Mesendoderm (in vitro differentiated cells): ENCODE data around the gene SLC1A5.

Source experiments
- DNase-seq: peaks from one replicate; pipeline ENCODE4 v3.0.0; 2013
- H2AK5ac ChIP-seq: 2 replicates; pipeline ENCODE4 v1.6.1; 2013; ENCODE audit warnings: low read length, inconsistent platforms
- H2BK120ac ChIP-seq: 2 replicates; pipeline ENCODE4 v1.6.1; 2013; ENCODE audit warnings: low read depth, mild to moderate bottlenecking, low read length, moderate library complexity, mixed read lengths
- H2BK15ac ChIP-seq: replicated peaks from 2 replicates; pipeline ENCODE4 v1.6.1; 2013; ENCODE audit warnings: low read depth, mild to moderate bottlenecking, moderate library complexity
- H2BK5ac ChIP-seq: 2 replicates; pipeline ENCODE4 v1.6.1; 2013; ENCODE audit warnings: low read length, inconsistent platforms
- H3K18ac ChIP-seq: 2 replicates; pipeline ENCODE4 v1.6.1; 2013; ENCODE audit warnings: mild to moderate bottlenecking, low read length, mixed read lengths
- H3K23ac ChIP-seq: one replicate; pipeline ENCODE4 v1.6.1; 2013; ENCODE audit warnings: low read length
- H3K27ac ChIP-seq: 2 replicates; pipeline ENCODE4 v1.5.1; 2013; ENCODE audit warnings: low read depth, mild to moderate bottlenecking, inconsistent platforms, low read length, moderate library complexity
- H3K27me3 ChIP-seq: 2 replicates; pipeline ENCODE4 v1.6.1; 2013; ENCODE audit warnings: low read length, control low read depth, mild to moderate bottlenecking, inconsistent platforms; ENCODE audit not compliant: insufficient read depth, poor library complexity
- H3K36me3 ChIP-seq: 2 replicates; pipeline ENCODE4 v1.6.1; 2013; ENCODE audit warnings: low read length, inconsistent platforms; ENCODE audit not compliant: control insufficient read depth, insufficient read depth
- H3K4ac ChIP-seq: one replicate; pipeline ENCODE4 v1.6.1; 2013; ENCODE audit warnings: low read depth, mild to moderate bottlenecking, low read length, moderate library complexity
- H3K4me1 ChIP-seq: 2 replicates; pipeline ENCODE4 v1.6.1; 2013; ENCODE audit warnings: low read depth, low read length, inconsistent platforms; ENCODE audit not compliant: control insufficient read depth
- H3K4me2 ChIP-seq: 2 replicates; pipeline ENCODE4 v1.6.1; 2013; ENCODE audit warnings: low read length
- H3K4me3 ChIP-seq: 2 replicates; pipeline ENCODE4 v1.5.1; 2013; ENCODE audit warnings: mild to moderate bottlenecking, low read length
- H3K56ac ChIP-seq: one replicate; pipeline ENCODE4 v1.6.1; 2013; ENCODE audit warnings: low read length
- H3K79me1 ChIP-seq: 2 replicates; pipeline ENCODE4 v1.6.1; 2013; ENCODE audit warnings: low read length, inconsistent platforms
- H3K79me2 ChIP-seq: 2 replicates; pipeline ENCODE4 v1.6.1; 2013; ENCODE audit warnings: mild to moderate bottlenecking, low read length; ENCODE audit not compliant: control insufficient read depth, insufficient read depth
- H3K9ac ChIP-seq: 2 replicates; pipeline ENCODE4 v1.6.1; 2013; ENCODE audit warnings: low read length, inconsistent platforms
- H4K5ac ChIP-seq: one replicate; pipeline ENCODE4 v1.6.1; 2013; ENCODE audit warnings: low read length
- H4K8ac ChIP-seq: one replicate; pipeline ENCODE4 v1.6.1; 2013; ENCODE audit warnings: low read depth, mild to moderate bottlenecking, control low read depth, low read length, moderate library complexity
- WGBS: extraction: QIAGEN DNeasy Blood & Tissue Kit; methylation state at CpG from one replicate; pipeline ENCODE4 v1.1.7; 2013; ENCODE audit warnings: low lambda C conversion rate, missing lambda C conversion rate; ENCODE audit not compliant: insufficient coverage; ENCODE audit errors: extremely low coverage; 5-methylcytosine and 5-hydroxymethylcytosine counted together

SLC1A5 gene

GRCh38 chr19:46739290-46739771, 49.1 kb downstream of the SLC1A5 start:
- no peak overlapping the region for H2AK5ac ChIP-seq
- H3K56ac ChIP-seq: no peak overlapping the region
- DNase-seq: no peak
- no peak overlapping the region for H3K27ac ChIP-seq
- no peak overlapping the region for H3K18ac ChIP-seq
- H3K4me1 ChIP-seq: peaks cover 5% of the 10 kb centered on the region
- no peak overlapping the region for H3K9ac ChIP-seq
- no peak overlapping the region for H2BK5ac ChIP-seq
- H4K8ac ChIP-seq: no peak overlapping the region
- H3K4me3 ChIP-seq: no peak overlapping the region
- H4K5ac ChIP-seq: no peak overlapping the region
- H3K23ac ChIP-seq: no peak overlapping the region
- no peak overlapping the region for H2BK120ac ChIP-seq
- H3K4ac ChIP-seq: no peak overlapping the region
- no peaks in the 10 kb centered on the region for H3K27me3 ChIP-seq
- no peak overlapping the region for H3K4me2 ChIP-seq
- no peak overlapping the region for H2BK15ac ChIP-seq
- peaks cover 36% of the 10 kb centered on the region for H3K79me1 ChIP-seq
- peaks cover 62% of the 10 kb centered on the region for H3K79me2 ChIP-seq
- H3K36me3 ChIP-seq: no peaks in the 10 kb centered on the region
- no CpG with 5 or more reads among the region's 14 CpGs for WGBS

GRCh38 chr19:46737761-46738171, 50.6 kb downstream of the SLC1A5 start:
- WGBS: no CpG with 5 or more reads among the region's 19 CpGs
- Histone ChIP-seq H2BK5ac (no peak overlapping the region), H3K79me1 (peaks cover 35% of the 10 kb centered on the region), H3K4ac (no peak overlapping the region), H3K79me2 (peaks cover 51% of the 10 kb centered on the region), H3K4me1 (peaks cover 5% of the 10 kb centered on the region), H3K18ac (no peak overlapping the region), H3K9ac (no peak overlapping the region), H2AK5ac (no peak overlapping the region), H3K56ac (no peak overlapping the region), H3K4me3 (no peak overlapping the region), H3K4me2 (no peak overlapping the region), H4K5ac (no peak overlapping the region), H3K36me3 (peaks cover 2% of the 10 kb centered on the region), H3K27me3 (no peaks in the 10 kb centered on the region), H3K23ac (no peak overlapping the region), H2BK120ac (no peak overlapping the region), H3K27ac (no peak overlapping the region), H4K8ac (no peak overlapping the region), H2BK15ac (no peak overlapping the region)
- no peak for DNase-seq

- peaks cover 6% of the 10 kb centered on the region for H3K36me3 ChIP-seq
- no peak overlapping the region for H2AK5ac ChIP-seq
- H3K27me3 ChIP-seq: no peaks in the 10 kb centered on the region
- no peak overlapping the region for H3K4me2 ChIP-seq
- no peak overlapping the region for H3K4me3 ChIP-seq
- H3K79me1 ChIP-seq: peaks cover 36% of the 10 kb centered on the region
- H3K4me1 ChIP-seq: peaks cover 5% of the 10 kb centered on the region
- H3K18ac ChIP-seq: no peak overlapping the region
- no peak overlapping the region for H3K27ac ChIP-seq
- no peak overlapping the region for H2BK15ac ChIP-seq
- H3K56ac ChIP-seq: no peak overlapping the region
- peaks cover 47% of the 10 kb centered on the region for H3K79me2 ChIP-seq
- no peak overlapping the region for H3K9ac ChIP-seq
- no peak overlapping the region for H3K23ac ChIP-seq
- no peak overlapping the region for H4K5ac ChIP-seq
- H2BK5ac ChIP-seq: no peak overlapping the region
- WGBS: no CpG with 5 or more reads among the region's 7 CpGs
- H4K8ac ChIP-seq: no peak overlapping the region
- no peak overlapping the region for H2BK120ac ChIP-seq
- no peak for DNase-seq
- H3K4ac ChIP-seq: no peak overlapping the region
Measured at GRCh38 chr19:46737298-46737654, 51.1 kb downstream of the SLC1A5 start.

- no peak overlapping the region for H3K18ac ChIP-seq
- DNase-seq: peak; percentile 55
- no peaks in the 10 kb centered on the region for H3K27me3 ChIP-seq
- peaks cover 5% of the 10 kb centered on the region for H3K4me1 ChIP-seq
- no CpG with 5 or more reads among the region's 22 CpGs for WGBS
- H3K4me2 ChIP-seq: no peak overlapping the region
- no peak overlapping the region for H4K5ac ChIP-seq
- no peak overlapping the region for H3K23ac ChIP-seq
- H2BK15ac ChIP-seq: no peak overlapping the region
- H3K79me1 ChIP-seq: peaks cover 36% of the 10 kb centered on the region
- H3K27ac ChIP-seq: no peak overlapping the region
- no peak overlapping the region for H3K4me3 ChIP-seq
- no peak overlapping the region for H3K56ac ChIP-seq
- no peak overlapping the region for H2BK120ac ChIP-seq
- H2BK5ac ChIP-seq: no peak overlapping the region
- H3K9ac ChIP-seq: no peak overlapping the region
- no peak overlapping the region for H3K4ac ChIP-seq
- H2AK5ac ChIP-seq: no peak overlapping the region
- peaks cover 8% of the 10 kb centered on the region for H3K36me3 ChIP-seq
- no peak overlapping the region for H4K8ac ChIP-seq
- H3K79me2 ChIP-seq: peaks cover 43% of the 10 kb centered on the region
Measured at GRCh38 chr19:46736531-46737297, 51.7 kb downstream of the SLC1A5 start.

GRCh38 chr19:46733690-46734292, 54.6 kb downstream of the SLC1A5 start:
- H4K8ac ChIP-seq: no peak overlapping the region
- peaks cover 27% of the 10 kb centered on the region for H3K79me1 ChIP-seq
- no peak for DNase-seq
- H3K27me3 ChIP-seq: no peaks in the 10 kb centered on the region
- no peak overlapping the region for H3K9ac ChIP-seq
- peaks cover 18% of the 10 kb centered on the region for H3K36me3 ChIP-seq
- no peak overlapping the region for H3K18ac ChIP-seq
- H2BK15ac ChIP-seq: no peak overlapping the region
- H2AK5ac ChIP-seq: no peak overlapping the region
- H3K4me3 ChIP-seq: no peak overlapping the region
- peaks cover 17% of the 10 kb centered on the region for H3K79me2 ChIP-seq
- H3K4me1 ChIP-seq: no peaks in the 10 kb centered on the region
- no peak overlapping the region for H3K56ac ChIP-seq
- no peak overlapping the region for H3K27ac ChIP-seq
- H4K5ac ChIP-seq: no peak overlapping the region
- no peak overlapping the region for H3K23ac ChIP-seq
- H3K4me2 ChIP-seq: no peak overlapping the region
- no peak overlapping the region for H3K4ac ChIP-seq
- no peak overlapping the region for H2BK120ac ChIP-seq
- WGBS: no CpG with 5 or more reads among the region's 11 CpGs
- no peak overlapping the region for H2BK5ac ChIP-seq
